Upper lobe of left lung (tissue), 6 donors: ENCODE measurements around the gene STYXL2. TPM values are rescaled to one million over a fixed set of nuclear protein-coding genes. Genes with fewer than 3 reads are reported as not detected.

ENCODE experiments used
- ATAC-seq, 2 donors: fragments of 200-7000 bp; cut with Tn5 transposase; one replicate each; pipeline ENCODE4 v1.9.1; 2022; ENCODE audit warnings: mild to moderate bottlenecking in 2 of 2, moderate library complexity in 2 of 2; ENCODE audit not compliant: low FRiP score in 2 of 2
- DNase-seq, 2 donors: peaks; one replicate each; pipeline ENCODE4 v3.0.0-alpha.2; 2019 to 2020
- H3K27ac ChIP-seq, 4 donors: fragments of 200-600 bp; sonication (generic); one replicate each; pipeline ENCODE4 v1.5.1; 2016 to 2019
- H3K27me3 ChIP-seq, 4 donors: fragments of 200-600 bp; sonication (generic); one replicate each; pipeline ENCODE4 v1.5.1; 2017 to 2019
- H3K36me3 ChIP-seq, 4 donors: fragments of 200-600 bp; sonication (generic); one replicate each; pipeline ENCODE4 v1.5.1; 2016 to 2019
- H3K4me1 ChIP-seq, 4 donors: fragments of 200-600 bp; sonication (generic); one replicate each; pipeline ENCODE4 v1.5.1; 2018 to 2019
- H3K4me3 ChIP-seq, 4 donors: fragments of 200-600 bp; sonication (generic); one replicate each; pipeline ENCODE4 v1.5.1; 2017 to 2019; ENCODE audit warnings: mild to moderate bottlenecking in 2 of 4, moderate library complexity in 1 of 4
- H3K9me3 ChIP-seq, 4 donors: fragments of 200-600 bp; sonication (generic); one replicate each; pipeline ENCODE4 v1.5.1; 2018 to 2019
- CTCF ChIP-seq, 6 experiments: fragments of 450-650 bp in 4 of 6; fragments of 200-600 bp in 2 of 6; sonication (generic) in 2 of 6; IDR thresholded peaks; one replicate each; pipeline ENCODE4 v1.5.1; 2016 to 2019; ENCODE audit warnings: antibody characterized with exemption in 6 of 6
- EP300 ChIP-seq, 4 donors: sonication (generic); formaldehyde crosslinking; IDR thresholded peaks; one replicate each; pipeline ENCODE4 v1.5.1; 2017; ENCODE audit warnings: antibody characterized with exemption in 4 of 4, control low read depth in 2 of 4
- POLR2A ChIP-seq, 4 donors: fragments of 450-650 bp; IDR thresholded peaks; one replicate each; pipeline ENCODE4 v1.5.1; 2016 to 2017; ENCODE audit warnings: antibody characterized with exemption in 4 of 4, mild to moderate bottlenecking in 2 of 4
- POLR2AphosphoS5 ChIP-seq, 2 donors: sonication (generic); formaldehyde crosslinking; IDR thresholded peaks; one replicate each; pipeline ENCODE4 v1.5.1; 2017; ENCODE audit warnings: antibody characterized with exemption in 2 of 2
- WGBS, 2 donors: methylation state at CpG; one replicate each; pipeline ENCODE4 v1.1.5; 2017 to 2018; 5-methylcytosine and 5-hydroxymethylcytosine counted together
- total RNA-seq, 6 donors: library from RNA; depleted of rRNA in 4 of 6; stranded (reverse); fragments of >200 nt in 4 of 6; gene quantifications; one replicate each; pipeline versions ENCODE4 v1.1.0 to v1.2.1, GENCODE V29; 2016 to 2021
- donor health status: DM: no; HTN: no; CAD: no; lungs with moderate emphysema.
- donor health status: DM: no; HTN: yes; CAD: no; lungs with severe emphysema.

Gene STYXL2
- total RNA-seq, 6 donors from 2014 or later, result 0.10 to 0.30 (median 0.23) TPM; not detected in 3

GRCh38 chr1:167136191-167136614, 42.3 kb downstream of the STYXL2 start:
- Histone ChIP-seq H3K9me3 (no peaks in the 10 kb centered on the region), H3K27ac (no peak overlapping the region), H3K4me3 (no peak overlapping the region), H3K27me3 (no peaks in the 10 kb centered on the region), H3K4me1 (no peaks in the 10 kb centered on the region), H3K36me3 (no peaks in the 10 kb centered on the region)
- 47 to 50% methylated on average over 2 of the region's 2 CpGs for WGBS, 2 donors
- no peak for DNase-seq
- no peak for TF ChIP-seq CTCF (IDR thresholded peaks at IDR 0.05)
- no peak for TF ChIP-seq POLR2A (IDR thresholded peaks at IDR 0.05)
- TF ChIP-seq EP300 (IDR thresholded peaks at IDR 0.05), result no peak
- no peak for ATAC-seq

- no peaks in the 10 kb centered on the region for H3K27me3 ChIP-seq
- no peaks in the 10 kb centered on the region for H3K36me3 ChIP-seq
- 81% methylated on average over 2 of the region's 2 CpGs; no CpG with 5 or more reads in 1 of the 2 donors for WGBS, 2 donors
- TF ChIP-seq EP300 (IDR thresholded peaks at IDR 0.05) (no peak), POLR2A (IDR thresholded peaks at IDR 0.05) (no peak), POLR2AphosphoS5 (IDR thresholded peaks at IDR 0.05) (no peak), CTCF (IDR thresholded peaks at IDR 0.05) (no peak)
- ATAC-seq (no peak), DNase-seq (no peak)
- no peak overlapping the region for H3K27ac ChIP-seq
- H3K4me1 ChIP-seq, result no peaks in the 10 kb centered on the region
- no peak overlapping the region for H3K4me3 ChIP-seq
- H3K9me3 ChIP-seq, result no peaks in the 10 kb centered on the region
These were observed 42.9 kb downstream of the STYXL2 start for GRCh38 chr1:167136806-167137205.

- no peaks in the 10 kb centered on the region for H3K27me3 ChIP-seq
- no peaks in the 10 kb centered on the region for H3K36me3 ChIP-seq
- H3K27ac ChIP-seq, result no peak overlapping the region
- 34 to 47% methylated on average over 6 of the region's 6 CpGs for WGBS, 2 donors
- DNase-seq, result no peak
- H3K4me1 ChIP-seq, result no peaks in the 10 kb centered on the region
- no peaks in the 10 kb centered on the region for H3K9me3 ChIP-seq
- TF ChIP-seq CTCF (IDR thresholded peaks at IDR 0.05) (no peak), EP300 (IDR thresholded peaks at IDR 0.05) (no peak), POLR2A (IDR thresholded peaks at IDR 0.05) (no peak), POLR2AphosphoS5 (IDR thresholded peaks at IDR 0.05) (no peak)
- no peak overlapping the region for H3K4me3 ChIP-seq
- no peak for ATAC-seq
These were observed 43.5 kb downstream of the STYXL2 start for GRCh38 chr1:167137332-167137781.

- WGBS, 2 donors, result 81 to 89% methylated on average over 3 of the region's 3 CpGs
- ATAC-seq, result no peak
- Histone ChIP-seq H3K4me1 (no peaks in the 10 kb centered on the region), H3K27ac (no peak overlapping the region), H3K27me3 (no peaks in the 10 kb centered on the region), H3K36me3 (no peaks in the 10 kb centered on the region), H3K9me3 (no peaks in the 10 kb centered on the region), H3K4me3 (no peak overlapping the region)
- no peak for DNase-seq
- TF ChIP-seq EP300 (IDR thresholded peaks at IDR 0.05) (no peak), POLR2A (IDR thresholded peaks at IDR 0.05) (no peak), CTCF (IDR thresholded peaks at IDR 0.05) (no peak), POLR2AphosphoS5 (IDR thresholded peaks at IDR 0.05) (no peak)
These were observed 44.1 kb downstream of the STYXL2 start for GRCh38 chr1:167137793-167138510.

GRCh38 chr1:167138703-167139102, 44.8 kb downstream of the STYXL2 start:
- Histone ChIP-seq H3K27me3 (no peaks in the 10 kb centered on the region), H3K9me3 (no peaks in the 10 kb centered on the region), H3K27ac (no peak overlapping the region), H3K4me1 (no peaks in the 10 kb centered on the region), H3K4me3 (no peak overlapping the region), H3K36me3 (no peaks in the 10 kb centered on the region)
- DNase-seq (no peak), ATAC-seq (no peak)
- TF ChIP-seq EP300 (IDR thresholded peaks at IDR 0.05) (no peak), CTCF (IDR thresholded peaks at IDR 0.05) (no peak), POLR2A (IDR thresholded peaks at IDR 0.05) (no peak), POLR2AphosphoS5 (IDR thresholded peaks at IDR 0.05) (no peak)
- 79 to 100% methylated on average over 1 of the region's 1 CpG for WGBS, 2 donors
